ENCODE results near the gene KCNMB1. TPM values are rescaled to one million over a fixed set of nuclear protein-coding genes. Genes with fewer than 3 reads are reported as not detected.

Gene KCNMB1
- total and polyA plus RNA-seq, 2 donors (not counting 1 experiment from before 2014, with no cell fraction given): not detected

DNA sequence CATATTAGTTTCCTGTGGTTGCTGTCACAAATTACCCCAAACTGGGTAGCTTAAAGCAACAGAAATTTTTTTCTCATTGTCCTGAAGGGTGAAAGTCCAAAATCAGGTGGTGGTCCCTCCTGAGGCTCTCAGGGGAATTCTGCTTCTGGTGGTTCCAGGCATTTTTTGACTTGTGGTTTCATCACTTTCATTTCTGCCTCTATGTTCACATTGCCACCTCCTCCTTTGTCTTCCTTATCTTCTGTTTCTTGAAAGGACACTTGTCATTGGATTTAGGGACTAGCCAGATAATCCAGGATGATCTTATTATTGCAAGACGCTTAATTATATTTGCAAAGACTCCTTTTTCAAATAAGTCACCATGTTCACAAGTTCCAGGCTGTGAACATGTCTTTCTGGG, 43.2 kb downstream of the KCNMB1 start:
- TF ChIP-seq EZH2 (IDR thresholded peaks at IDR 0.05; ENCODE audit: low read length, missing control alignments): no peak
- TF ChIP-seq, protein P1, sequence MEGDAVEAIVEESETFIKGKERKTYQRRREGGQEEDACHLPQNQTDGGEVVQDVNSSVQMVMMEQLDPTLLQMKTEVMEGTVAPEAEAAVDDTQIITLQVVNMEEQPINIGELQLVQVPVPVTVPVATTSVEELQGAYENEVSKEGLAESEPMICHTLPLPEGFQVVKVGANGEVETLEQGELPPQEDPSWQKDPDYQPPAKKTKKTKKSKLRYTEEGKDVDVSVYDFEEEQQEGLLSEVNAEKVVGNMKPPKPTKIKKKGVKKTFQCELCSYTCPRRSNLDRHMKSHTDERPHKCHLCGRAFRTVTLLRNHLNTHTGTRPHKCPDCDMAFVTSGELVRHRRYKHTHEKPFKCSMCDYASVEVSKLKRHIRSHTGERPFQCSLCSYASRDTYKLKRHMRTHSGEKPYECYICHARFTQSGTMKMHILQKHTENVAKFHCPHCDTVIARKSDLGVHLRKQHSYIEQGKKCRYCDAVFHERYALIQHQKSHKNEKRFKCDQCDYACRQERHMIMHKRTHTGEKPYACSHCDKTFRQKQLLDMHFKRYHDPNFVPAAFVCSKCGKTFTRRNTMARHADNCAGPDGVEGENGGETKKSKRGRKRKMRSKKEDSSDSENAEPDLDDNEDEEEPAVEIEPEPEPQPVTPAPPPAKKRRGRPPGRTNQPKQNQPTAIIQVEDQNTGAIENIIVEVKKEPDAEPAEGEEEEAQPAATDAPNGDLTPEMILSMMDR (conservative IDR thresholded peaks at IDR 0.05 in 1 of 2, IDR thresholded peaks at IDR 0.05 in 1 of 2; ENCODE audit: low read depth in 1 of 2, low read length in 2 of 2): no peak
- no peaks in the 10 kb centered on the region for H4K20me1 ChIP-seq (ENCODE audit: control insufficient read depth, extremely low read depth, insufficient read depth, low read length)
- H3K27me3 ChIP-seq (ENCODE audit: control insufficient read depth, insufficient read depth, low read length): no peaks in the 10 kb centered on the region

DNA sequence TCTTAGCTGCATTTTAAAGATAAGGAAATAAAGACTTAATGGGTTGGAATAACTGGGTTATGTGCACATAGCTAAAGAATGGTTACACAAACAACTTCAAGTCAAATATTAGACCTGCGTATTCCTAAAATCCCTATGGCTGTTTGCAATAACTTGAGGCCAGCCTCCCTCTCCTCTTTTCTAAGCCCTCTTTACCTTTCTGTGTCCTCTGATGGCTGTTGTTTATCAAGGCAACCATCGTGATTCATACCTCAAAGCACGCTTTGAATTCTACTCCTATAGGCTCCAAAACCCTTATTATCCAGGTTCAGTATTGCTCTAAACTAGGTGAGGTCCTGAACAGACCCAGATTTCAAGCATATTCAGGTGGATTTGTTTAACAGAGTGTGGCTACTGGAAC, 46.0 kb downstream of the KCNMB1 start:
- TF ChIP-seq EZH2 (IDR thresholded peaks at IDR 0.05; ENCODE audit: low read length, missing control alignments): no peak
- TF ChIP-seq, protein P1 (conservative IDR thresholded peaks at IDR 0.05 in 1 of 2, IDR thresholded peaks at IDR 0.05 in 1 of 2; ENCODE audit: low read depth in 1 of 2, low read length in 2 of 2): no peak
- no peak overlapping the region for H3K27ac ChIP-seq (ENCODE audit: insufficient read depth, low read length)
- DNase-seq (ENCODE audit: low read depth in 2 of 2): no peak
- no peaks in the 10 kb centered on the region for H3K27me3 ChIP-seq (ENCODE audit: control insufficient read depth, insufficient read depth, low read length)
- no peak overlapping the region for H3K4me2 ChIP-seq (ENCODE audit: extremely low read depth, insufficient read depth, low read length)
- no peak overlapping the region for H3K4me3 ChIP-seq (replicated peaks in 1 of 4; ENCODE audit: control extremely low read depth in 1 of 4, insufficient read depth in 1 of 4, low read depth in 3 of 4, low read length in 4 of 4)
- H3K9ac ChIP-seq (ENCODE audit: insufficient read depth, low read length): no peak overlapping the region
- no peak overlapping the region for H2AFZ ChIP-seq (ENCODE audit: low read length)
- no peaks in the 10 kb centered on the region for H3K36me3 ChIP-seq (ENCODE audit: control insufficient read depth, insufficient read depth, low read length)
- H3K9me3 ChIP-seq (ENCODE audit: control insufficient read depth, insufficient read depth, low read depth, low read length): no peaks in the 10 kb centered on the region
- no peaks in the 10 kb centered on the region for H4K20me1 ChIP-seq (ENCODE audit: control insufficient read depth, extremely low read depth, insufficient read depth, low read length)
- H3K79me2 ChIP-seq (ENCODE audit: control insufficient read depth, insufficient read depth, low read length): no peaks in the 10 kb centered on the region
- H3K4me1 ChIP-seq (ENCODE audit: control insufficient read depth, extremely low read depth, insufficient read depth, low read length): no peaks in the 10 kb centered on the region

More for the DNA sequence above, 43.2 kb downstream of the KCNMB1 start:
- Histone ChIP-seq H3K4me1 (ENCODE audit: control insufficient read depth, extremely low read depth, insufficient read depth, low read length) (no peaks in the 10 kb centered on the region), H3K36me3 (ENCODE audit: control insufficient read depth, insufficient read depth, low read length) (no peaks in the 10 kb centered on the region), H3K79me2 (ENCODE audit: control insufficient read depth, insufficient read depth, low read length) (no peaks in the 10 kb centered on the region), H2AFZ (ENCODE audit: low read length) (no peak overlapping the region), H3K9me3 (ENCODE audit: control insufficient read depth, insufficient read depth, low read depth, low read length) (no peaks in the 10 kb centered on the region), H3K9ac (ENCODE audit: insufficient read depth, low read length) (no peak overlapping the region), H3K4me2 (ENCODE audit: extremely low read depth, insufficient read depth, low read length) (no peak overlapping the region), H3K4me3 (replicated peaks in 1 of 4; ENCODE audit: control extremely low read depth in 1 of 4, insufficient read depth in 1 of 4, low read depth in 3 of 4, low read length in 4 of 4) (no peak overlapping the region), H3K27ac (ENCODE audit: insufficient read depth, low read length) (no peak overlapping the region)
- DNase-seq (ENCODE audit: low read depth in 2 of 2): no peak

DNA sequence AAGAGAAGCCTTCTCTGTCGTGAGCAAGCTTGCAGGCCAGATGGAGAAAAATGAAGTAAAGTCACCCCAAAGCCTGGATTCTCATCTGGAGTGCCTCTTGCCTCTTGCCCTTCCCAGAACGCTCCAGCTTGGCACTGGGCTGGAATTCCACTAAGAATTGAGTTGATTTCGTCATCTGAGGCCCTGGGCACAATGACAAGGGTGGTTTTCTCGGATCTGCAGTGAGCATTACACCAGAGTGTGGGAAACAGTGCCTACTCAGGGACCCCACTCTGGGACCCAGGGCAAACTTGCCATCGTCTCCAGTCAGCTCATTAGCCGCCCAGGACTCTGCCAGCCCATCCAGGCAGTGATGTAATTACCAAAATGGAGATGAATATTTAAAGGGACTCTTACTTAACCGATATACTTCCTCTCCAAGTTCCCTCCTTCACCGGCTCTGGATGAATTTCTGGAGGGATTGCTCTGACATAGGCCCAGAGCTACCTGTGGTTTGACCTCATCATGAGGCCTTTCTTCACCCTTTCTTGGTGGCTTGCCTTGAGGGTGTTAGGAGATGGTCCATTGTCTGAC, 46.9 kb downstream of the KCNMB1 start:
- H3K4me2 ChIP-seq (ENCODE audit: extremely low read depth, insufficient read depth, low read length): no peak overlapping the region
- TF ChIP-seq EZH2 (IDR thresholded peaks at IDR 0.05; ENCODE audit: low read length, missing control alignments): no peak
- TF ChIP-seq, protein P1 (conservative IDR thresholded peaks at IDR 0.05 in 1 of 2, IDR thresholded peaks at IDR 0.05 in 1 of 2; ENCODE audit: low read depth in 1 of 2, low read length in 2 of 2): no peak
- no peaks in the 10 kb centered on the region for H3K9me3 ChIP-seq (ENCODE audit: control insufficient read depth, insufficient read depth, low read depth, low read length)
- H4K20me1 ChIP-seq (ENCODE audit: control insufficient read depth, extremely low read depth, insufficient read depth, low read length): no peaks in the 10 kb centered on the region
- no peaks in the 10 kb centered on the region for H3K79me2 ChIP-seq (ENCODE audit: control insufficient read depth, insufficient read depth, low read length)
- H3K27me3 ChIP-seq (ENCODE audit: control insufficient read depth, insufficient read depth, low read length): no peaks in the 10 kb centered on the region
- H3K9ac ChIP-seq (ENCODE audit: insufficient read depth, low read length): no peak overlapping the region
- H3K36me3 ChIP-seq (ENCODE audit: control insufficient read depth, insufficient read depth, low read length): no peaks in the 10 kb centered on the region
- H2AFZ ChIP-seq (ENCODE audit: low read length): no peak overlapping the region
- H3K27ac ChIP-seq (ENCODE audit: insufficient read depth, low read length): no peak overlapping the region
- H3K4me1 ChIP-seq (ENCODE audit: control insufficient read depth, extremely low read depth, insufficient read depth, low read length): no peaks in the 10 kb centered on the region
- no peak overlapping the region for H3K4me3 ChIP-seq (replicated peaks in 1 of 4; ENCODE audit: control extremely low read depth in 1 of 4, insufficient read depth in 1 of 4, low read depth in 3 of 4, low read length in 4 of 4)
- no peak for DNase-seq (ENCODE audit: low read depth in 2 of 2)
